HCT116 (cell line): Measurements from ENCODE around the gene RIMBP2. TPM values are rescaled to one million over a fixed set of nuclear protein-coding genes. Genes with fewer than 3 reads are reported as not detected.

Experiments used
- ATAC-seq: fragments of 200-7000 bp; cut with Tn5 transposase; 2 replicates; pipeline ENCODE4 v1.9.1; 2020; ENCODE audit warnings: mild to moderate bottlenecking, moderate library complexity
- BruUV-seq: library from RNA; stranded (reverse); fragments of 400-500 nt; replicated peaks from 2 replicates; lab custom pipeline; 2021; lab: Mats Ljungman, UMichigan
- CTCF ChIA-PET: fragments of 300-600 bp; sonication (Branson Sonifier 250); formaldehyde crosslinking; loops from one replicate; lab custom pipeline; 2021; ENCODE audit warnings: antibody characterized with exemption; lab: Charles Lee
- POLR2A ChIA-PET: fragments of 300-600, 350-600 bp; sonication (Branson Sonifier 250); formaldehyde crosslinking; loops from one replicate; lab custom pipeline; 2021; ENCODE audit warnings: antibody characterized with exemption; lab: Charles Lee
- RAD21 ChIA-PET, 2 experiments: fragments of 300-600 bp; sonication (Branson Sonifier 250); formaldehyde crosslinking; loops; one replicate each; lab custom pipeline; 2023; ENCODE audit warnings: low total read pairs in 2 of 2; ENCODE audit not compliant: uncharacterized antibody in 2 of 2, unreplicated experiment in 2 of 2, low non-redundant PET in 1 of 2; lab: Charles Lee
- DNase-seq: peaks from one replicate; pipeline ENCODE4 v3.0.0-alpha.2; 2010; ENCODE audit warnings: low read depth, low spot score
- H2AFZ ChIP-seq: fragments of 200-600 bp; shearing (Covaris generic), sonication (generic); 2 replicates; pipeline ENCODE4 v1.6.1; 2017; ENCODE audit warnings: low read depth, mixed run types, mixed read lengths, antibody characterized with exemption, low read length; ENCODE audit not compliant: poor library complexity, severe bottlenecking
- H3K27ac ChIP-seq: 2 replicates; pipeline ENCODE4 v1.5.1; 2012; ENCODE audit warnings: low read depth, low read length
- H3K27me3 ChIP-seq: fragments of 200-600 bp; sonication (generic); 2 replicates; pipeline ENCODE4 v1.6.1; 2016; ENCODE audit warnings: mixed run types, low read length, mixed read lengths; ENCODE audit not compliant: insufficient read depth
- H3K36me3 ChIP-seq, 2 experiments: fragments of 200-500 bp in 1 of 2; fragments of 200-600 bp in 1 of 2; sonication (Bioruptor generic) in 1 of 2; sonication (generic) in 1 of 2; 2 replicates each; pipeline versions ENCODE4 v1.5.1 to v1.6.1; 2014 to 2016; ENCODE audit warnings: low read length in 2 of 2, inconsistent platforms in 1 of 2, mixed read lengths in 1 of 2, mixed run types in 1 of 2; ENCODE audit not compliant: insufficient read depth in 2 of 2, control insufficient read depth in 1 of 2
- H3K4me1 ChIP-seq, 2 experiments: fragments of 200-600 bp in 1 of 2; sonication (generic) in 1 of 2; 2 replicates each; pipeline versions ENCODE4 v1.5.1 to v1.6.1; 2012 to 2017; ENCODE audit warnings: low read length in 2 of 2, inconsistent platforms in 1 of 2, mild to moderate bottlenecking in 1 of 2, mixed read lengths in 1 of 2, mixed run types in 1 of 2, moderate library complexity in 1 of 2; ENCODE audit not compliant: insufficient read depth in 2 of 2, control insufficient read depth in 1 of 2
- H3K4me2 ChIP-seq: fragments of 200-600 bp; sonication (generic); 2 replicates; pipeline ENCODE4 v1.6.1; 2017; ENCODE audit warnings: mixed run types, low read length, mixed read lengths
- H3K4me3 ChIP-seq, 2 experiments: fragments of 200-600 bp in 1 of 2; sonication (generic) in 1 of 2; replicated peaks in 1 of 2; 2 replicates each; pipeline ENCODE4 v1.5.1; 2011 to 2016; ENCODE audit warnings: low read length in 2 of 2, control low read depth in 1 of 2, low read depth in 1 of 2, mild to moderate bottlenecking in 1 of 2, mixed read lengths in 1 of 2, mixed run types in 1 of 2
- H3K79me2 ChIP-seq: fragments of 200-600 bp; sonication (generic); 2 replicates; pipeline ENCODE4 v1.6.1; 2017; ENCODE audit warnings: mild to moderate bottlenecking, mixed run types, low read length, moderate library complexity, mixed read lengths; ENCODE audit not compliant: insufficient read depth
- H3K9ac ChIP-seq: fragments of 200-600 bp; sonication (generic); 2 replicates; pipeline ENCODE4 v1.6.1; 2016; ENCODE audit warnings: low read length, mixed read lengths
- H3K9me2 ChIP-seq: fragments of 200-600 bp; sonication (generic), shearing (Covaris generic); 2 replicates; pipeline ENCODE4 v1.6.1; 2017; ENCODE audit warnings: mixed run types, mild to moderate bottlenecking, moderate library complexity; ENCODE audit not compliant: insufficient read depth
- H3K9me3 ChIP-seq, 2 experiments: fragments of 200-500 bp in 1 of 2; fragments of 200-600 bp in 1 of 2; sonication (Bioruptor generic) in 1 of 2; sonication (generic) in 1 of 2; 2 replicates each; pipeline ENCODE4 v1.6.1; 2014 to 2017; ENCODE audit warnings: low read length in 2 of 2, mixed read lengths in 2 of 2, inconsistent platforms in 1 of 2, low read depth in 1 of 2, mild to moderate bottlenecking in 1 of 2, mixed run types in 1 of 2, moderate library complexity in 1 of 2; ENCODE audit not compliant: control insufficient read depth in 1 of 2, insufficient read depth in 1 of 2
- H4K20me1 ChIP-seq: fragments of 200-600 bp; sonication (generic), shearing (Covaris generic); 2 replicates; pipeline ENCODE4 v1.6.1; 2017; ENCODE audit warnings: mixed run types, mild to moderate bottlenecking, moderate library complexity; ENCODE audit not compliant: insufficient read depth
- CBX3 ChIP-seq: IDR thresholded peaks from 2 replicates; pipeline ENCODE4 v1.6.1; 2012; ENCODE audit warnings: low read depth
- EGR1 ChIP-seq: IDR thresholded peaks from 2 replicates; pipeline ENCODE4 v1.6.1; 2012; ENCODE audit warnings: low read depth
- EZH2 ChIP-seq: fragments of 200-600 bp; sonication (generic); IDR thresholded peaks from 2 replicates; pipeline ENCODE4 v1.6.1; 2017; ENCODE audit warnings: antibody characterized with exemption, mixed run types
- JUND ChIP-seq: IDR thresholded peaks from 2 replicates; pipeline ENCODE4 v1.6.1; 2012
- RAD21 ChIP-seq: IDR thresholded peaks from 2 replicates; pipeline ENCODE4 v1.6.1; 2012; ENCODE audit warnings: low read depth, mild to moderate bottlenecking
- SIN3A ChIP-seq: IDR thresholded peaks from 2 replicates; pipeline ENCODE4 v1.6.1; 2012; ENCODE audit warnings: low read depth
- SP1 ChIP-seq: IDR thresholded peaks from 2 replicates; pipeline ENCODE4 v1.6.1; 2012; ENCODE audit warnings: low read depth
- TCF7L2 ChIP-seq: IDR thresholded peaks from 2 replicates; pipeline ENCODE4 v1.7.0; 2011; ENCODE audit warnings: borderline replicate concordance, inconsistent platforms; ENCODE audit not compliant: insufficient read depth, insufficient read length; ENCODE audit errors: extremely low read depth
- YY1 ChIP-seq: IDR thresholded peaks from 2 replicates; pipeline ENCODE4 v1.6.1; 2011; ENCODE audit warnings: low read length, low read depth, moderate library complexity, mild to moderate bottlenecking; ENCODE audit not compliant: insufficient replicate concordance; ENCODE audit errors: extremely low read depth
- intact Hi-C: fragments of 100-400 bp; cut with micrococcal nuclease; formaldehyde crosslinking; loops from 2 replicates; pipeline ENCODE4 v1.10.0; 2022
- total RNA-seq: library from RNA; stranded (reverse); gene quantifications from one replicate; pipeline ENCODE4 v1.2.1, GENCODE V29; 2021; ENCODE audit not compliant: unreplicated experiment
- TF ChIP-seq, protein P1 (sequence below): IDR thresholded peaks from 2 replicates; pipeline ENCODE4 v1.6.1; 2011; ENCODE audit warnings: mild to moderate bottlenecking, low read length, moderate library complexity; ENCODE audit not compliant: insufficient replicate concordance; ENCODE audit errors: extremely low read depth
- TF ChIP-seq, protein P2 (sequence below): IDR thresholded peaks from 2 replicates; pipeline ENCODE4 v1.6.1; 2012
- TF ChIP-seq, protein P3 (sequence below): IDR thresholded peaks from 2 replicates; pipeline ENCODE4 v1.6.1; 2012
- TF ChIP-seq, protein P4 (sequence below), 3 experiments: fragments of 200-600 bp in 1 of 3; sonication (generic) in 1 of 3; IDR thresholded peaks in 2 of 3; conservative IDR thresholded peaks in 1 of 3; 2 replicates each; pipeline ENCODE4 v1.5.1; 2012 to 2017; ENCODE audit warnings: low read depth in 2 of 3, low read length in 2 of 3, antibody characterized with exemption in 1 of 3, borderline replicate concordance in 1 of 3, control low read depth in 1 of 3, mild to moderate bottlenecking in 1 of 3, mixed read lengths in 1 of 3, mixed run types in 1 of 3, moderate library complexity in 1 of 3; ENCODE audit not compliant: insufficient read depth in 1 of 3

The RIMBP2 gene
- total RNA-seq, 1 experiment from 2014 or later, result not detected

DNA sequence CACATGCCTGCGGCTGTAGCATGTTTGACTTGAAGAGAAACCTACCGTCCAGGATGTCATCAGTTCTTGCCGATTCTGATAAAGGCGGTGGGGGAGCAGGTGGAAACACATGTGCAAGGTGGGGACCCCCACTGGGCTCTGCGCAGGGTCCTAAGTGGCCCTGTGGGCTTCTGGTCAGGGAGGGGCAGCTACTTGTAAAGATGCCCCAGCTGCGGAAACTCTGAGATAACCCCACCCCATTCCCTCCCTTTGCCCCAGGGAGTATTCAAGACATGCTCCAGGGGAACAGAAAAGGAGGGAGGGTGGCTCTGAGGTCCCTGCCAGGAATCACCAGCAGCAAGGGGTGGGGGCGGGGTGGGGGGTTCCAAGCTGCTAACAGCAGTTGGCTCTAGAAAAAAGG, 310.8 kb downstream of the RIMBP2 start:
- Histone ChIP-seq H3K4me3 (no peak overlapping the region), H3K4me2 (no peak overlapping the region), H3K9me3 (no peaks in the 10 kb centered on the region), H3K79me2 (no peaks in the 10 kb centered on the region), H3K9ac (no peak overlapping the region), H2AFZ (no peak overlapping the region), H3K9me2 (no peaks in the 10 kb centered on the region), H3K4me1 (no peaks in the 10 kb centered on the region), H3K36me3 (no peaks in the 10 kb centered on the region), H4K20me1 (no peaks in the 10 kb centered on the region), H3K27ac (no peak overlapping the region), H3K27me3 (no peaks in the 10 kb centered on the region; the same call in 1 of the 2 replicates)
- intact Hi-C loops, result no loop called here
- CTCF ChIA-PET, result no interaction called here
- POLR2A ChIA-PET, result no interaction called here
- TF ChIP-seq JUND (no peak), RAD21 (no peak), EGR1 (no peak), EZH2 (no peak), SP1 (no peak), SIN3A (no peak), CBX3 (no peak), TCF7L2 (no peak), YY1 (no peak)
- TF ChIP-seq, protein P1, sequence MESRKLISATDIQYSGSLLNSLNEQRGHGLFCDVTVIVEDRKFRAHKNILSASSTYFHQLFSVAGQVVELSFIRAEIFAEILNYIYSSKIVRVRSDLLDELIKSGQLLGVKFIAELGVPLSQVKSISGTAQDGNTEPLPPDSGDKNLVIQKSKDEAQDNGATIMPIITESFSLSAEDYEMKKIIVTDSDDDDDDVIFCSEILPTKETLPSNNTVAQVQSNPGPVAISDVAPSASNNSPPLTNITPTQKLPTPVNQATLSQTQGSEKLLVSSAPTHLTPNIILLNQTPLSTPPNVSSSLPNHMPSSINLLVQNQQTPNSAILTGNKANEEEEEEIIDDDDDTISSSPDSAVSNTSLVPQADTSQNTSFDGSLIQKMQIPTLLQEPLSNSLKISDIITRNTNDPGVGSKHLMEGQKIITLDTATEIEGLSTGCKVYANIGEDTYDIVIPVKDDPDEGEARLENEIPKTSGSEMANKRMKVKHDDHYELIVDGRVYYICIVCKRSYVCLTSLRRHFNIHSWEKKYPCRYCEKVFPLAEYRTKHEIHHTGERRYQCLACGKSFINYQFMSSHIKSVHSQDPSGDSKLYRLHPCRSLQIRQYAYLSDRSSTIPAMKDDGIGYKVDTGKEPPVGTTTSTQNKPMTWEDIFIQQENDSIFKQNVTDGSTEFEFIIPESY, result no peak
- TF ChIP-seq, protein P2, sequence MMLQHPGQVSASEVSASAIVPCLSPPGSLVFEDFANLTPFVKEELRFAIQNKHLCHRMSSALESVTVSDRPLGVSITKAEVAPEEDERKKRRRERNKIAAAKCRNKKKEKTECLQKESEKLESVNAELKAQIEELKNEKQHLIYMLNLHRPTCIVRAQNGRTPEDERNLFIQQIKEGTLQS, result no peak
- TF ChIP-seq, protein P3, sequence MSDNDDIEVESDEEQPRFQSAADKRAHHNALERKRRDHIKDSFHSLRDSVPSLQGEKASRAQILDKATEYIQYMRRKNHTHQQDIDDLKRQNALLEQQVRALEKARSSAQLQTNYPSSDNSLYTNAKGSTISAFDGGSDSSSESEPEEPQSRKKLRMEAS, result no peak
- TF ChIP-seq, protein P4, sequence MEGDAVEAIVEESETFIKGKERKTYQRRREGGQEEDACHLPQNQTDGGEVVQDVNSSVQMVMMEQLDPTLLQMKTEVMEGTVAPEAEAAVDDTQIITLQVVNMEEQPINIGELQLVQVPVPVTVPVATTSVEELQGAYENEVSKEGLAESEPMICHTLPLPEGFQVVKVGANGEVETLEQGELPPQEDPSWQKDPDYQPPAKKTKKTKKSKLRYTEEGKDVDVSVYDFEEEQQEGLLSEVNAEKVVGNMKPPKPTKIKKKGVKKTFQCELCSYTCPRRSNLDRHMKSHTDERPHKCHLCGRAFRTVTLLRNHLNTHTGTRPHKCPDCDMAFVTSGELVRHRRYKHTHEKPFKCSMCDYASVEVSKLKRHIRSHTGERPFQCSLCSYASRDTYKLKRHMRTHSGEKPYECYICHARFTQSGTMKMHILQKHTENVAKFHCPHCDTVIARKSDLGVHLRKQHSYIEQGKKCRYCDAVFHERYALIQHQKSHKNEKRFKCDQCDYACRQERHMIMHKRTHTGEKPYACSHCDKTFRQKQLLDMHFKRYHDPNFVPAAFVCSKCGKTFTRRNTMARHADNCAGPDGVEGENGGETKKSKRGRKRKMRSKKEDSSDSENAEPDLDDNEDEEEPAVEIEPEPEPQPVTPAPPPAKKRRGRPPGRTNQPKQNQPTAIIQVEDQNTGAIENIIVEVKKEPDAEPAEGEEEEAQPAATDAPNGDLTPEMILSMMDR (IDR thresholded peaks at IDR 0.05 in 2 of 3, conservative IDR thresholded peaks at IDR 0.05 in 1 of 3; ENCODE audit: borderline replicate concordance in 1 of 3, insufficient read depth in 1 of 3, low read depth in 2 of 3, low read length in 2 of 3), result no peak
- ATAC-seq (no peak), DNase-seq (no peak)
- RAD21 ChIA-PET, result no interaction called here
- no TSS peak for BruUV-seq
